Trophoblast cell (in vitro differentiated cells and primary cell): ENCODE measurements around the gene TMEM260.

Experiments
- DNase-seq, 2 donors: peaks; one replicate each; pipeline ENCODE4 v3.0.0-alpha.2; 2016
- H2AFZ ChIP-seq: 2 replicates; pipeline ENCODE4 v1.6.1; 2013; ENCODE audit warnings: low read length, moderate library complexity, mild to moderate bottlenecking; ENCODE audit not compliant: insufficient read depth, poor library complexity
- H2AK5ac ChIP-seq: 2 replicates; pipeline ENCODE4 v1.6.1; 2013; ENCODE audit warnings: mild to moderate bottlenecking, low read length
- H2BK120ac ChIP-seq: 2 replicates; pipeline ENCODE4 v1.6.1; 2013; ENCODE audit warnings: low read length, mild to moderate bottlenecking, moderate library complexity; ENCODE audit not compliant: insufficient read depth, poor library complexity
- H2BK12ac ChIP-seq: 2 replicates; pipeline ENCODE4 v1.6.1; 2013; ENCODE audit warnings: mild to moderate bottlenecking, low read length, moderate library complexity
- H2BK5ac ChIP-seq: 2 replicates; pipeline ENCODE4 v1.6.1; 2013; ENCODE audit warnings: low read length, low read depth, moderate library complexity, mild to moderate bottlenecking; ENCODE audit not compliant: poor library complexity
- H3K14ac ChIP-seq: 2 replicates; pipeline ENCODE4 v1.6.1; 2013; ENCODE audit warnings: mild to moderate bottlenecking, low read length
- H3K18ac ChIP-seq: 2 replicates; pipeline ENCODE4 v1.6.1; 2013; ENCODE audit warnings: mild to moderate bottlenecking, low read length
- H3K23ac ChIP-seq: 2 replicates; pipeline ENCODE4 v1.6.1; 2013; ENCODE audit warnings: low read length
- H3K27ac ChIP-seq: 2 replicates; pipeline ENCODE4 v1.5.1; 2013; ENCODE audit warnings: low read depth, mild to moderate bottlenecking, inconsistent platforms, low read length, moderate library complexity
- H3K27me3 ChIP-seq: 2 replicates; pipeline ENCODE4 v1.6.1; 2013; ENCODE audit warnings: inconsistent platforms, mild to moderate bottlenecking, low read length, moderate library complexity; ENCODE audit not compliant: insufficient read depth
- H3K36me3 ChIP-seq, 2 experiments: 1 replicate in 1 of 2; 2 replicates in 1 of 2; pipeline ENCODE4 v1.6.1; 2013; ENCODE audit warnings: low read length in 2 of 2, mild to moderate bottlenecking in 2 of 2, moderate library complexity in 1 of 2; ENCODE audit not compliant: insufficient read depth in 2 of 2, control insufficient read depth in 1 of 2
- H3K4ac ChIP-seq: 2 replicates; pipeline ENCODE4 v1.6.1; 2013; ENCODE audit warnings: low read depth, mild to moderate bottlenecking, low read length, moderate library complexity
- H3K4me1 ChIP-seq, 2 experiments: 1 replicate in 1 of 2; 2 replicates in 1 of 2; pipeline ENCODE4 v1.6.1; 2013; ENCODE audit warnings: low read length in 2 of 2, mild to moderate bottlenecking in 2 of 2, moderate library complexity in 1 of 2; ENCODE audit not compliant: insufficient read depth in 2 of 2, control insufficient read depth in 1 of 2
- H3K4me2 ChIP-seq: 2 replicates; pipeline ENCODE4 v1.6.1; 2013; ENCODE audit warnings: inconsistent platforms, mild to moderate bottlenecking, low read length, moderate library complexity
- H3K4me3 ChIP-seq: 2 replicates; pipeline ENCODE4 v1.5.1; 2013; ENCODE audit warnings: mild to moderate bottlenecking, low read depth, low read length, inconsistent platforms
- H3K79me1 ChIP-seq: one replicate; pipeline ENCODE4 v1.6.1; 2013; ENCODE audit warnings: low read length
- H3K79me2 ChIP-seq: 2 replicates; pipeline ENCODE4 v1.6.1; 2013; ENCODE audit warnings: low read length, mild to moderate bottlenecking; ENCODE audit not compliant: control insufficient read depth, insufficient read depth, poor library complexity
- H3K9ac ChIP-seq: 2 replicates; pipeline ENCODE4 v1.6.1; 2013; ENCODE audit warnings: mild to moderate bottlenecking, low read length
- H3K9me3 ChIP-seq: 2 replicates; pipeline ENCODE4 v1.6.1; 2013; ENCODE audit warnings: low read depth, mild to moderate bottlenecking, control low read depth, inconsistent platforms, low read length; ENCODE audit not compliant: insufficient read depth
- H4K12ac ChIP-seq: 2 replicates; pipeline ENCODE4 v1.6.1; 2013; ENCODE audit warnings: low read depth, mild to moderate bottlenecking, low read length, moderate library complexity
- H4K8ac ChIP-seq: 2 replicates; pipeline ENCODE4 v1.6.1; 2013; ENCODE audit warnings: low read depth, mild to moderate bottlenecking, low read length, moderate library complexity
- H4K91ac ChIP-seq: one replicate; pipeline ENCODE4 v1.6.1; 2013; ENCODE audit warnings: low read depth, mild to moderate bottlenecking, low read length, moderate library complexity
- WGBS: extraction: QIAGEN DNeasy Blood & Tissue Kit; methylation state at CpG from one replicate; pipeline ENCODE4 v1.1.7; 2013; ENCODE audit warnings: missing lambda C conversion rate; ENCODE audit not compliant: insufficient read length, insufficient coverage; ENCODE audit errors: extremely low coverage; 5-methylcytosine and 5-hydroxymethylcytosine counted together

TMEM260 gene

DNA sequence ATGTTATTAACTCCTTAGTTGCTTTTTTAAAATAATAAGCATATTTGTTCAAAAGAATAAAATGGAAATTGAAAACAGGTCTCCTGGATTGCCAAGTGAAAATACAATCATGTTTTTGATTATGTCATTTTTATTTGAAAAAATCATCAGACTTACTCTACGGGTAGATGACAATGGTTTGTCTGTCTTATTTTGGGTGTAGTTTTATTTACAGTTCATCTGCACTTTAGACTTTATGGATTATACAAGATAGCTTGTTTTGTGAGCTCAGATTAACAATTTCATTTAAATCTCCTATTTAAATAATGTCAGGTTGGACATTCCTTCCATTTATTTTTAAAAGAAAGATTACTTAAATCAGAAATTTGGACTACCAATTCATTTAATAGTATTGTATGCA lies 14.8 kb downstream of the TMEM260 start:
- Histone ChIP-seq H4K12ac (no peak overlapping the region), H3K23ac (no peak overlapping the region), H2BK5ac (no peak overlapping the region), H2AK5ac (no peak overlapping the region), H4K91ac (no peak overlapping the region), H4K8ac (no peak overlapping the region), H3K18ac (no peak overlapping the region), H2BK12ac (no peak overlapping the region), H3K4me3 (no peak overlapping the region), H2BK120ac (no peak overlapping the region), H3K9ac (no peak overlapping the region), H3K27me3 (no peaks in the 10 kb centered on the region), H3K4me2 (no peak overlapping the region), H2AFZ (no peak overlapping the region), H3K4ac (no peak overlapping the region), H3K79me2 (no peaks in the 10 kb centered on the region), H3K36me3 (peaks cover 0 to 3% of the 10 kb centered on the region in 2 experiments), H3K4me1 (no peaks in the 10 kb centered on the region), H3K79me1 (no peaks in the 10 kb centered on the region), H3K27ac (no peak overlapping the region), H3K14ac (no peak overlapping the region), H3K9me3 (no peaks in the 10 kb centered on the region)
- no CpG with 5 or more reads among the region's 1 CpG for WGBS
- no peak for DNase-seq

DNA sequence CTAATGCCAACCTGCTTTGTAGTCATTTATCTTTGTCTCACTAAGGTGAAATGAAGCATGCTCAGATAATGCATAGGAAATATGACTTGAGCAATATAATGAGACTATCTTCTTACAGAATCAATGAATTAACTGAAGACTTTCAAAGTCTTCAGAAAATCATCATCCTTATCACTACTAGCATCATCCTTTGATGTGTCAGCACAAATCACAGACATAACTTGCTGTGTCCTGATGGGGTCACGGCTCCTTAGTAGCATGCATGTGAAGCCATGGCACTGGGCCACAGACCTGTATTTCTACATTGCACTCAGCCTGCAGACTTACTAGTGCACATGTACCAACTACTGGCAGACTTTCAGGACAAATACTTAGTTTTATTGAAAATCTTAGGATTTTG lies 18.9 kb downstream of the TMEM260 start:
- peaks cover 0 to 3% of the 10 kb centered on the region in 2 experiments for H3K36me3 ChIP-seq
- H3K9ac ChIP-seq: no peak overlapping the region
- H3K79me2 ChIP-seq: no peaks in the 10 kb centered on the region
- no peak for DNase-seq
- no peak overlapping the region for H3K4me2 ChIP-seq
- no peak overlapping the region for H3K18ac ChIP-seq
- no peak overlapping the region for H2AK5ac ChIP-seq
- WGBS: no CpG with 5 or more reads among the region's 1 CpG
- H3K4me1 ChIP-seq: no peaks in the 10 kb centered on the region
- no peak overlapping the region for H2BK5ac ChIP-seq
- no peak overlapping the region for H4K91ac ChIP-seq
- H2BK12ac ChIP-seq: no peak overlapping the region
- no peak overlapping the region for H3K4ac ChIP-seq
- H3K27me3 ChIP-seq: no peaks in the 10 kb centered on the region
- no peak overlapping the region for H3K14ac ChIP-seq
- H4K12ac ChIP-seq: no peak overlapping the region
- no peaks in the 10 kb centered on the region for H3K9me3 ChIP-seq
- no peak overlapping the region for H3K4me3 ChIP-seq
- no peak overlapping the region for H4K8ac ChIP-seq
- H3K27ac ChIP-seq: no peak overlapping the region
- no peak overlapping the region for H3K23ac ChIP-seq
- H2AFZ ChIP-seq: no peak overlapping the region
- no peaks in the 10 kb centered on the region for H3K79me1 ChIP-seq
- no peak overlapping the region for H2BK120ac ChIP-seq

DNA sequence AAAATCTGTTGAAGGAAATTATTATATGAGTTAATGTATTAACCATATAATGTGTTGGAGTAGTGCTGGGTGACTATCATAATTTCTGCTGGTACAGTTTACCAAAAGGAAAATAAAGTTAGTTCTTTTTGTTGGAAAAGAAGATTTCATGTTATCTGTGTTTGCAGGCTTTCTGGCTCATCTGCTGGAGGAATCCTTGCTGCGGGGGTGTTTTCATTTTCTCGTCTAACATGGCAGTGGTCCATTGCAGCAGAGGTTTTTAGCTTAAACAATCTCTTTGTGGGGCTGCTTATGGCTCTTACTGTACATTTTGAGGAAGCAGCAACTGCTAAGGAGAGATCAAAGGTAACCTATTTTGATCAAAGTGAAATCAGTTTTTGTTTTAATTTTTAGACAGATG lies 24.1 kb downstream of the TMEM260 start:
- DNase-seq: no peak
- peaks cover 0 to 2% of the 10 kb centered on the region in 2 experiments for H3K36me3 ChIP-seq
- H3K18ac ChIP-seq: no peak overlapping the region
- no peak overlapping the region for H2BK120ac ChIP-seq
- H3K4me2 ChIP-seq: no peak overlapping the region
- H3K79me1 ChIP-seq: no peaks in the 10 kb centered on the region
- no peak overlapping the region for H3K23ac ChIP-seq
- no peak overlapping the region for H4K91ac ChIP-seq
- no peak overlapping the region for H3K4ac ChIP-seq
- H3K14ac ChIP-seq: no peak overlapping the region
- H3K9me3 ChIP-seq: no peaks in the 10 kb centered on the region
- H2AFZ ChIP-seq: no peak overlapping the region
- no peaks in the 10 kb centered on the region for H3K4me1 ChIP-seq
- H2AK5ac ChIP-seq: no peak overlapping the region
- no peaks in the 10 kb centered on the region for H3K27me3 ChIP-seq
- H2BK12ac ChIP-seq: no peak overlapping the region
- no peak overlapping the region for H3K27ac ChIP-seq
- no peak overlapping the region for H4K12ac ChIP-seq
- no peak overlapping the region for H4K8ac ChIP-seq
- H3K9ac ChIP-seq: no peak overlapping the region
- no peak overlapping the region for H3K4me3 ChIP-seq
- no peak overlapping the region for H2BK5ac ChIP-seq
- H3K79me2 ChIP-seq: no peaks in the 10 kb centered on the region
- no CpG with 5 or more reads among the region's 2 CpGs for WGBS

DNA sequence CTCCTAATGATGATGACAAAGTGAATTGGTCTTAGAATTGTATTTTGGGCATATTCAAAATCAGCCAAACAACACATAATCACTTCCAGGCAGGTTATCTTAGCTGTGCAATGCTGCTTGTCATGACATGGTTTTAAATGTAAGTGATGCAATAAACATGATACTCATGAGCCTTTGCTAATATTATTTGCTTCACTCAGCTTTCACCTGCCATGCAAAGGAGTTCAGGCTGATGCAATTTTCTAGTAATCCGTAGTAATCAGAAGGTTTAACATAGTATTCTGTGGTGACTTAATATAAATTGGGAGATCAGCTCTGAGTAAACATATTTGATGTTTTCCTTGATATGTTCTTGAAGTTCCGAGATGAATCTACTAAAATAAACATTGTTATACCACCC lies 29.1 kb downstream of the TMEM260 start:
- WGBS: no CpG with 5 or more reads among the region's 2 CpGs

More for the DNA sequence above, 29.1 kb downstream of the TMEM260 start:
- no peak overlapping the region for H3K14ac ChIP-seq
- no peak overlapping the region for H4K8ac ChIP-seq
- no peak overlapping the region for H3K27ac ChIP-seq
- H4K91ac ChIP-seq: no peak overlapping the region
- H3K4me2 ChIP-seq: no peak overlapping the region
- no peak for DNase-seq
- no peaks in the 10 kb centered on the region for H3K79me1 ChIP-seq
- no peak overlapping the region for H3K18ac ChIP-seq
- no peaks in the 10 kb centered on the region for H3K9me3 ChIP-seq
- H3K36me3 ChIP-seq: peaks cover 2% of the 10 kb centered on the region in 2 experiments
- no peak overlapping the region for H2AK5ac ChIP-seq
- no peak overlapping the region for H2BK12ac ChIP-seq
- H3K23ac ChIP-seq: no peak overlapping the region
- H3K79me2 ChIP-seq: no peaks in the 10 kb centered on the region
- no peak overlapping the region for H2AFZ ChIP-seq
- H3K4ac ChIP-seq: no peak overlapping the region
- no peak overlapping the region for H2BK5ac ChIP-seq
- H3K9ac ChIP-seq: no peak overlapping the region
- H3K27me3 ChIP-seq: no peaks in the 10 kb centered on the region
- H2BK120ac ChIP-seq: no peak overlapping the region
- H3K4me3 ChIP-seq: no peak overlapping the region
- no peak overlapping the region for H4K12ac ChIP-seq
- no peaks in the 10 kb centered on the region for H3K4me1 ChIP-seq
